Adrenal gland (tissue), 5 donors: Measurements from ENCODE around the gene RABGAP1.

Experiments used
- POLR2A ChIP-seq, 2 donors: fragments of 450-650 bp; IDR thresholded peaks; one replicate each; pipeline ENCODE4 v1.6.1; 2017; ENCODE audit warnings: antibody characterized with exemption in 2 of 2, mild to moderate bottlenecking in 2 of 2, moderate library complexity in 1 of 2
- TF ChIP-seq, protein P1 (sequence below), 6 experiments: fragments of 450-650 bp in 4 of 6; fragments of 200-600 bp in 2 of 6; sonication (generic) in 1 of 6; IDR thresholded peaks; 1 replicate in 5 of 6; 2 replicates in 1 of 6; pipeline versions ENCODE4 v1.5.1 to v1.8.0; 2016 to 2021; ENCODE audit warnings: antibody characterized with exemption in 6 of 6, mild to moderate bottlenecking in 2 of 6, moderate library complexity in 1 of 6
- donor health status: DM: no; HTN: no; CAD: no.

DNA sequence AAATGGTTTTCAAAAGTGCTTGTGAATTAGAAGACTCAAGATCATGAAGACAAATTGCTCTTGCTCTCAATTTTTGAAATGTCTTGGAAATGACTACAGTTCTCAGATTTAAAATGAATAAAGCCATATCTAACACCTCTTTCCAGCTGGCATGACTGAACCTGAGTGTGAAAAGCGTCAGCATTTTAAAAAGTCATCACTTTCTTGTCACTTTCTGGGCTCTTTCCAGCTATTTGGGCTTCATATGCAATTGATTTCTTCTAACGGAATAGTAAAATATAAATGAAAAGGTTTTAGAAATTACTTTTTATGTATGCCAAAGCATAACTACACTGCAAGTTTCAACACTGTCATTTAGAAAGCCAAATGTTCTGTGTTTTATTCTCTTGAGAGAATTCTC lies 95.0 kb downstream of the RABGAP1 start:
- TF ChIP-seq POLR2A (IDR thresholded peaks at IDR 0.05), result no peak
- TF ChIP-seq, protein P1, sequence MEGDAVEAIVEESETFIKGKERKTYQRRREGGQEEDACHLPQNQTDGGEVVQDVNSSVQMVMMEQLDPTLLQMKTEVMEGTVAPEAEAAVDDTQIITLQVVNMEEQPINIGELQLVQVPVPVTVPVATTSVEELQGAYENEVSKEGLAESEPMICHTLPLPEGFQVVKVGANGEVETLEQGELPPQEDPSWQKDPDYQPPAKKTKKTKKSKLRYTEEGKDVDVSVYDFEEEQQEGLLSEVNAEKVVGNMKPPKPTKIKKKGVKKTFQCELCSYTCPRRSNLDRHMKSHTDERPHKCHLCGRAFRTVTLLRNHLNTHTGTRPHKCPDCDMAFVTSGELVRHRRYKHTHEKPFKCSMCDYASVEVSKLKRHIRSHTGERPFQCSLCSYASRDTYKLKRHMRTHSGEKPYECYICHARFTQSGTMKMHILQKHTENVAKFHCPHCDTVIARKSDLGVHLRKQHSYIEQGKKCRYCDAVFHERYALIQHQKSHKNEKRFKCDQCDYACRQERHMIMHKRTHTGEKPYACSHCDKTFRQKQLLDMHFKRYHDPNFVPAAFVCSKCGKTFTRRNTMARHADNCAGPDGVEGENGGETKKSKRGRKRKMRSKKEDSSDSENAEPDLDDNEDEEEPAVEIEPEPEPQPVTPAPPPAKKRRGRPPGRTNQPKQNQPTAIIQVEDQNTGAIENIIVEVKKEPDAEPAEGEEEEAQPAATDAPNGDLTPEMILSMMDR (IDR thresholded peaks at IDR 0.05), result no peak
